ENCODE data around the gene TMIGD3. TPM values are rescaled to one million over a fixed set of nuclear protein-coding genes. Genes with fewer than 3 reads are reported as not detected.

TMIGD3 gene
- total RNA-seq, 1 donor from 2014 or later: 0.89 TPM

DNA sequence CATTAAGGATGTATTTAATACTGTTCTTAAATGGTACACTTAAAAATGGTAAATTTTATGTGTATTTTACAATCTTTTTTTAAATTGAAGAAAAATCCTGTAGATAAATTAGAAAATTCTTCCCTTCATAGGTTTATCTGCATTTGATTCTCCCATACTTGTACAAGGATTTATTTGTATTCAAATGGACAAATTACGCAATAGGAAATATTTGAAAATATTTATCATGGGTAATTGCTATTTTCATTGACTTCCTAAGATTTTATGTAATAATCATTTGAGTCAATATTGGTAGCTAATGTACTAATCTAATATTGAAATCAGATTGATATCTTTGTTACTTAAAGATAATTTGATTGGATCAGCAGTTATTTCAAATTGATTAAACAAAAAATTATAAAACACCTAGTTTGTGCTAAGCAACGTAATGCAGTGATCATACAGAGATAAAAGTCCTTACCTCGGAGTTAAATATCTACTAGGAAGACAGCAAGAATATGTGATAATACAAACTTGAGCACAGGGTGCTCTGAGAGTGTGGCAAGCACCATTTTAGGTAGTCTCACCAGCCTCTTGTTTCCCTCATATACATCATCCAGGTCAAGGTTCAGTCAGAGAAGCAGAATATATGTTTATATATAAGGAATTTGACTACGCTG, 40.9 kb downstream of the TMIGD3 start:
- no peak for ATAC-seq (ENCODE audit: poor library complexity)
- no peak for DNase-seq
- intact Hi-C loops (cut with DNase I): no loop called here

DNA sequence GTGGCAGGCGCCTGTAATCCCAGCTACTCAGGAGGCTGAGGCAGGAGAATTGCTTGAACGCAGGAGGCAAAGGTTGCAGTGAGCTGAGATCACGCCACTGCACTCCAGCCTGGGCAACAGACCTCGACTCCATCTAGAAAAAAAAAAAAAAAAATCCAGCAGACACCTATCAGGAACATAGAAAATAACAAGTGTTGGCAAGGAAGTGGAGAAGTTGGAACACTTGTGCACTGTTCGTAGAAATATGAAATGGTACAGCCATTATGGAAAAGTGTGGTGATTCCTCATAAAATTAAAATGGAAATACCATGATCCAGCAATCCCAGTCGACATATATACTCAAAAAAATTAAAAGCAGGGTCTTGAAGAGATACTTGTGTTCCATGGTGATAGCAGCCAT, 41.7 kb downstream of the TMIGD3 start:
- ATAC-seq (ENCODE audit: poor library complexity): no peak
- DNase-seq: no peak
- intact Hi-C loops (cut with DNase I): no loop called here

DNA sequence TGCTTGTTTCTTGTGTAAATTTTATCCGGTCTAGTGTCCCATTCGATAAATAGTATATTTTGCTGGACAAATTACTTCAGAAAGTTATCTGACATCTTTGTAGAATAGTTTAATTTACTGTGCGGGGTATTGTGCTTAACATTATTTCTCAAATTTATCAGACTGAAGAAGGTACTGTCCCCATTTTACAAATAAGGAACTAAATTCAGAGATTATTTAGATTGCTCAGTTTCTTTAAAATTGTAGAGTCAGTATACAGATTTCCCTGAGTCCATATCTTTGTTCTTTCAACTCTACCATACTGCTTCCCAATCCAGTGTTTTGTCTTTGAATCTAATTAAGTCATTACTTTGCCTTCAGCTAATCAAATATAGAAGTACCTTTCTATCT, 47.8 kb downstream of the TMIGD3 start:
- intact Hi-C loops (cut with DNase I): no loop called here
- DNase-seq (no peak), ATAC-seq (ENCODE audit: poor library complexity) (no peak)

GRCh38 chr1:111454859-111455641, 48.4 kb downstream of the TMIGD3 start:
- DNase-seq (no peak), ATAC-seq (ENCODE audit: poor library complexity) (no peak)
- intact Hi-C loops (cut with DNase I): no loop called here

DNA sequence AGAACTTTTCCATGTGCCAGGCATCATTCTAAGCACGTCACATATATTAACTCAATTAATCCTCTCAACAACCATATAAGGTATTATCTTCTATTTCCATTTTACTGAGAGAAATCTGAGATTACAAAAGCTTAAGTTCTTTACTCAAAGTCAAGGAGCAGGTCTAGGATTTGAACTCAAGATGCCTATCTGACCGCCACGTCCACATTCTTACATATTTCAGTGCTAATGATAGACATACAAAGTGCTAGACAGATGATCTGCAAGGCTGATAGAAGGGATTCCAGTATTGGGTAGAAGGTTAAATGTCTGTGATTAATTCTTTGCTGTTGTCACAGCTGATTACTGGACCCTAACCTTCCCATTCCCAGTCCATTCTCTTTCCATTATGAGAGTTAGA, 49.7 kb downstream of the TMIGD3 start:
- no peak for DNase-seq
- intact Hi-C loops (cut with DNase I): no loop called here
- no peak for ATAC-seq (ENCODE audit: poor library complexity)

DNA sequence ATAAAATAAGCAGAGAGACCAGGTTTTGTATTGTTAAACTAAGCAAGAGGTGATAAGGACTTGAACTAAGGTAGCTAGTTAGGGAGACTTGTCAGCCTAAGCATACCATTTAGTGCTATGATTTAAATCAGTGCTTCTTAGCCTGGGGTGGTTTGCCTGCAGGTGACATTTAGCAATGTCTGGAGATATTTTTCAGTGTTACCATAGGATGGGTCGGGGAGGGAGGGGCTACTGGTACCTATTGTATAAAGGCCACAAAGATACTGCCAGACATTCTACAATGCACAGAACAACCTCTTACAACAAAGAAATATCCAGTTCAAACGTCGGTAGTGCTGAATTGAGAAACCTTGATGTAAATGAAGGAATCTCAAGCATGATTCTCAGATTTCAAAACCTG, 50.9 kb downstream of the TMIGD3 start:
- intact Hi-C loops (cut with DNase I): no loop called here

GRCh38 chr1:111450185-111450584, 53.2 kb downstream of the TMIGD3 start:
- ATAC-seq (ENCODE audit: poor library complexity): no peak
- no peak for DNase-seq
- intact Hi-C loops (cut with DNase I): no loop called here

More for the DNA sequence above, 50.9 kb downstream of the TMIGD3 start:
- ATAC-seq (ENCODE audit: poor library complexity) (no peak), DNase-seq (no peak)

- intact Hi-C loops (cut with DNase I): no loop called here
- DNase-seq (no peak), ATAC-seq (ENCODE audit: poor library complexity) (no peak)
These were observed 53.8 kb downstream of the TMIGD3 start for GRCh38 chr1:111449703-111450017.

- peak; percentile 95 for DNase-seq
- ATAC-seq (ENCODE audit: poor library complexity): peak; percentile 95
- intact Hi-C loops (cut with DNase I): no loop called here
These were observed 54.3 kb downstream of the TMIGD3 start, which contains the start of the genes ATP5PB and WDR77 for GRCh38 chr1:111448918-111449702. Gene ATP5PB, plus strand, starts transcription at chr1:111449464. Its CDS starts 78 bp downstream, at chr1:111449542. Gene WDR77, minus strand, starts transcription at chr1:111449256. Its CDS starts 87 bp downstream, at chr1:111449169.

- ATAC-seq (ENCODE audit: poor library complexity) (peak; percentile 3), DNase-seq (no peak)
- intact Hi-C loops (cut with DNase I): no loop called here
These were observed 54.9 kb downstream of the TMIGD3 start for GRCh38 chr1:111448482-111448917.

GRCh38 chr1:111446967-111447892, 56.2 kb downstream of the TMIGD3 start:
- DNase-seq: no peak
- no peak for ATAC-seq (ENCODE audit: poor library complexity)
- intact Hi-C loops (cut with DNase I): no loop called here

DNA sequence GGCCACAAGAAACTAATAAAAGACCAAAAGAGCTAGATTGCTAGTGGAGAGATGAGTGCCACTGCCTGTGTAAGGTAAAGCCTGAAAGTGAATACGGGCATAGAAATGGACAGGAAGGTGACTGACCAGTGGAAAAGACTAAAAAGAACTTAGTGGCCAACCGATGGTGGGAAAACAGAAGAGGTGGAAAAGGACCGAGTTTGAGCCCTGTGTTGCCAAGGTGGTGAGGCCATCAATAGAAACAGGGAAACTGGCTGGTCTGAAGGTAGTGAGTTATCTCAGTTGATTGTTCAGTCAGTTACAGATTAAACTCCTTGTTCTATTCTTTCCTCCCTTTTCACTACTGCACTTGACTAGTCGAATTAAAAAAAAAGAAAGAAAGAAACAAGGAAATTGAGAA, 56.9 kb downstream of the TMIGD3 start:
- intact Hi-C loops (cut with DNase I): no loop called here
- ATAC-seq (ENCODE audit: poor library complexity) (no peak), DNase-seq (no peak)

DNA sequence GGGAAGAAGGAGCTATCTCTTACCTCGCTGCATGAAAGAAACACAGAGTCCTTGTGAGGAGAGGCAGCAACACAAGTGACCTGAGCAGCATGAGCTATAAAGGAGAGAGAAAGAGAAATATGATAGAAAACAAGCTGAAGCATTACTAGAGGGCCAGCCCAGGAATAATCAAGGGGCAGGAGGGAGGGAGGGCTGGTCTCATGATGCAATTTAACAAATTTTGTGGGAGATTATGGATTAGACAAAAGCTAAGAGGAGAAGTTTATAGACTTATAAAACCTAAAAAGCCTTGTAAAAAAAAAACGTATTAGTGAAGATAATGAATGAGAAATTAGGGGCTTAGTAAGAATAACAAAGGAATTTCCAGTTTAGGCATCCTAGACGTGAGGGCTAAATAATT, 59.4 kb downstream of the TMIGD3 start:
- intact Hi-C loops (cut with DNase I): no loop called here
- DNase-seq: no peak
- ATAC-seq (ENCODE audit: poor library complexity): no peak

DNA sequence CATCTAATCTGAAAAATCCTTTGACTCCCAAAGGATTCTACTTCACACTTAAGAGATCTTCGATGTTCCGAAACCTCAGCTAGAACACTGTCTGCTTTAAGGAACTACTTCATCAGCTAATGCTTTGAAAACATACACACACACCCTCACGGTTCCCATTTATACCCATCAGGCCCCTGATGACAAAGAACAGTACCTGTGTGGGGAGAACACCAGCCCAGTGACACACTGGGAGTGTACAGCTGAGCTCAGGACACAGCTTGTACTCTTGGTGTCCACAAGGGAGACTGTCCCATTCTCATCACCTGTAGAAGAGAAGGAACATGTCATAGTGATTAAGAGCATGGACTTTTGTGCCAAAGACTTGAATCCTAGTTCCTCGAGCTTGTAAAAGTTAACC, 61.0 kb downstream of the TMIGD3 start:
- DNase-seq: no peak
- no peak for ATAC-seq (ENCODE audit: poor library complexity)
- intact Hi-C loops (cut with DNase I): no loop called here

DNA sequence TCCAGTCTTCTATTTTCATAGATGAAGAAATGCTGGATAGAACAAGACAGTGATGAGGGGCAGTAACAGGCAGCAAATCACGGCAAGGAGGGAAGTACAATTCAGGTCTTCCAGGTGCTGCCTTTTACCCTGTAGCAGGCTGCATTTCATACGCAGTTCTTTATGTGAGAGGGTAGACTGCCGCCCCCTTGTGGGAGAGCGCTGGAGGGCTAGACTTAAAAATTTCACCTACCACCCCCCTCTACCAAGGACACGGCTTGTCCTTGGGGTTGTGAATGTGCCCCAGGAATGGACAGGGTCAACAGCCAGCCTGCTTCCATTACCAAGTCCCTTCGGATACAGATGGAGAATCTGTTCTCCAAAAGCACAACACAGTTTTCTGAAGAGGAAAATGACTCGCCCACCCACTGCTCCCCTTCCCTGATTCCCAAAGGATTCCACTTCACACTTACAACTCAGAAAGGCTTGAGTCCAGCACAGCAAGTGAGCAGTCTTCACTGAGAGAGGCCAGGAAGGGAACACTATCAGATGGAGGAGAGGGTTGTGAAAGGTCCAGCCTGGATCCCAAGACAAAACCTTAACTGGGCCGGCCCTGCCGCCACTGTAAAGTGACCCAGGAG, 61.8 kb downstream of the TMIGD3 start:
- DNase-seq: no peak
- intact Hi-C loops (cut with DNase I): no loop called here
- ATAC-seq (ENCODE audit: poor library complexity): no peak

GRCh38 chr1:111439461-111440351, 63.7 kb downstream of the TMIGD3 start:
- ATAC-seq (ENCODE audit: poor library complexity): no peak
- DNase-seq: no peak
- intact Hi-C loops (cut with DNase I): no loop called here

- DNase-seq: no peak
- intact Hi-C loops (cut with DNase I): no loop called here
- no peak for ATAC-seq (ENCODE audit: poor library complexity)
These were observed 66.7 kb downstream of the TMIGD3 start for GRCh38 chr1:111436726-111437125.

Measured in Right ventricle myocardium superior (tissue), 1 donor.